NCI-H2081 treated with DMSO at 0.1 percent for 48 hours (cell line): ENCODE measurements around the gene SREBF2.
"Not testable (repeated sequence)": the region's sequence is repeated elsewhere in the genome, so short reads cannot be mapped to it uniquely, and the experiment has no call there.

Experiments used
- DNase-seq: peaks from one replicate; lab custom pipeline; 2025; lab: John Stamatoyannopoulos, UW

SREBF2 gene

GRCh38 chr22:41821471-41822316 is 11.2 kb upstream of the SREBF2 start:
- no peak for DNase-seq

- no peak for DNase-seq
Observed at GRCh38 chr22:41822317-41823057, 10.4 kb upstream of the SREBF2 start.

- no peak for DNase-seq
Observed at GRCh38 chr22:41823797-41824196, 9.1 kb upstream of the SREBF2 start.

- DNase-seq: no peak
Observed at GRCh38 chr22:41825376-41825775, 7.5 kb upstream of the SREBF2 start.

- DNase-seq: no peak
Observed at GRCh38 chr22:41826021-41826420, 6.9 kb upstream of the SREBF2 start.

- no peak for DNase-seq
Observed at GRCh38 chr22:41826430-41827383, 6.2 kb upstream of the SREBF2 start.

GRCh38 chr22:41827671-41828070 is 5.2 kb upstream of the SREBF2 start:
- no peak for DNase-seq

- peak; percentile 52 for DNase-seq
Observed at GRCh38 chr22:41828516-41828915, 4.4 kb upstream of the SREBF2 start.

GRCh38 chr22:41830174-41830573 is 2.7 kb upstream of the SREBF2 start:
- no peak for DNase-seq

- no peak for DNase-seq
Observed at GRCh38 chr22:41831383-41831782, 1.5 kb upstream of the SREBF2 start.

GRCh38 chr22:41831828-41832552 is 915 bp upstream of the SREBF2 start:
- no peak for DNase-seq

GRCh38 chr22:41833369-41834004 is 582 bp downstream of the SREBF2 start:
- DNase-seq: no peak

- no peak for DNase-seq
Observed at GRCh38 chr22:41834005-41834944, 1.4 kb downstream of the SREBF2 start.

GRCh38 chr22:41835462-41835861 is 2.6 kb downstream of the SREBF2 start:
- not testable (repeated sequence) for DNase-seq

- DNase-seq: no peak
Observed at GRCh38 chr22:41836551-41836950, 3.6 kb downstream of the SREBF2 start.

GRCh38 chr22:41838842-41839618 is 6.1 kb downstream of the SREBF2 start:
- DNase-seq: no peak

GRCh38 chr22:41840216-41840615 is 7.3 kb downstream of the SREBF2 start:
- no peak for DNase-seq

GRCh38 chr22:41841085-41841712 is 8.3 kb downstream of the SREBF2 start:
- DNase-seq: no peak
